Endothelial cell of umbilical vein (primary cell): ENCODE data around the gene CBFA2T3. TPM values are rescaled to one million over a fixed set of nuclear protein-coding genes. Genes with fewer than 3 reads are reported as not detected.

Source experiments
- BruUV-seq: library from RNA; stranded (reverse); fragments of 400-500 nt; replicated peaks from 2 replicates; lab custom pipeline; 2021; lab: Mats Ljungman, UMichigan
- CTCF ChIA-PET: fragments of 300-600, 350-600 bp; sonication (Branson Sonifier 250); formaldehyde crosslinking; loops from one replicate; lab custom pipeline; 2021; ENCODE audit warnings: antibody characterized with exemption, inconsistent platforms; lab: Charles Lee
- POLR2A ChIA-PET: fragments of 300-600, 350-600 bp; sonication (Branson Sonifier 250); formaldehyde crosslinking; loops from one replicate; lab custom pipeline; 2021; ENCODE audit warnings: antibody characterized with exemption, inconsistent platforms; lab: Charles Lee
- DNase-seq: peaks from one replicate; pipeline ENCODE4 v3.0.0-alpha.2; 2011; ENCODE audit warnings: low read depth, low spot score
- FAIRE-seq: peaks from 2 replicates; lab custom pipeline; 2011; peaks lifted over from hg19 to GRCh38; lab: Jason Lieb, UNC
- H2AFZ ChIP-seq: 2 replicates; pipeline ENCODE4 v1.6.0; 2012; ENCODE audit warnings: low read depth, low read length, control low read depth, inconsistent platforms
- H3K27ac ChIP-seq: 2 replicates; pipeline ENCODE4 v1.5.1; 2011; ENCODE audit warnings: low read depth, mild to moderate bottlenecking, control low read depth, low read length, moderate library complexity; ENCODE audit not compliant: insufficient read depth
- H3K27me3 ChIP-seq, 2 experiments: 2 replicates each; pipeline versions ENCODE4 v1.6.0 to v1.6.1; 2011; ENCODE audit warnings: low read length in 2 of 2, mixed read lengths in 1 of 2; ENCODE audit not compliant: control insufficient read depth in 2 of 2, insufficient read depth in 2 of 2
- H3K36me3 ChIP-seq, 2 experiments: 2 replicates in 1 of 2; 3 replicates in 1 of 2; pipeline ENCODE4 v1.5.1; 2011; ENCODE audit warnings: low read length in 2 of 2, mild to moderate bottlenecking in 1 of 2, moderate library complexity in 1 of 2; ENCODE audit not compliant: control insufficient read depth in 2 of 2, insufficient read depth in 2 of 2; ENCODE audit errors: extremely low read depth in 1 of 2
- H3K4me1 ChIP-seq: 3 replicates; pipeline ENCODE4 v1.5.1; 2011; ENCODE audit warnings: mild to moderate bottlenecking, low read length; ENCODE audit not compliant: control insufficient read depth, insufficient read depth; ENCODE audit errors: extremely low read depth
- H3K4me2 ChIP-seq: 2 replicates; pipeline ENCODE4 v1.6.1; 2011; ENCODE audit warnings: low read length, control low read depth, mixed read lengths; ENCODE audit not compliant: insufficient read depth
- H3K4me3 ChIP-seq, 3 experiments: fragments of 200-600 bp in 1 of 3; sonication (generic), shearing (Covaris generic) in 1 of 3; replicated peaks in 1 of 3; 2 replicates each; pipeline ENCODE4 v1.5.1; 2011 to 2016; ENCODE audit warnings: control low read depth in 3 of 3, low read length in 3 of 3, mild to moderate bottlenecking in 2 of 3, inconsistent platforms in 1 of 3, low read depth in 1 of 3, moderate library complexity in 1 of 3; ENCODE audit not compliant: insufficient read depth in 1 of 3
- H3K79me2 ChIP-seq: 2 replicates; pipeline ENCODE4 v1.6.0; 2012; ENCODE audit warnings: low read length, inconsistent platforms; ENCODE audit not compliant: control insufficient read depth, insufficient read depth
- H3K9ac ChIP-seq: replicated peaks from 2 replicates; pipeline ENCODE3; 2011; ENCODE audit warnings: low read length, control low read depth; ENCODE audit not compliant: insufficient read depth; ENCODE audit errors: extremely low read depth
- H3K9me1 ChIP-seq: replicated peaks from 3 replicates; pipeline ENCODE4 v1.6.0; 2011; ENCODE audit warnings: mild to moderate bottlenecking, low read length; ENCODE audit not compliant: control insufficient read depth, insufficient read depth; ENCODE audit errors: extremely low read depth
- H3K9me3 ChIP-seq: replicated peaks from 2 replicates; pipeline ENCODE4 v1.5.1; 2012; ENCODE audit warnings: low read length, inconsistent platforms; ENCODE audit not compliant: control insufficient read depth, insufficient read depth
- H4K20me1 ChIP-seq: replicated peaks from 2 replicates; pipeline ENCODE3; 2011; ENCODE audit warnings: mild to moderate bottlenecking, low read length; ENCODE audit not compliant: control insufficient read depth, insufficient read depth; ENCODE audit errors: extremely low read depth
- FOS ChIP-seq: IDR thresholded peaks from 2 replicates; pipeline ENCODE4 v1.6.1; 2011; ENCODE audit warnings: mild to moderate bottlenecking, low read length, moderate library complexity, borderline replicate concordance; ENCODE audit not compliant: insufficient read depth
- JUN ChIP-seq: IDR thresholded peaks from 2 replicates; pipeline ENCODE4 v1.6.1; 2011; ENCODE audit warnings: borderline replicate concordance, low read depth; ENCODE audit not compliant: insufficient read length, insufficient read depth
- MYC ChIP-seq: IDR thresholded peaks from one replicate; pipeline ENCODE4 v1.6.1; 2011; ENCODE audit warnings: mild to moderate bottlenecking, low read depth, low read length
- POLR2A ChIP-seq: IDR thresholded peaks from 2 replicates; pipeline ENCODE4 v1.6.1; 2012; ENCODE audit warnings: low read depth, mild to moderate bottlenecking, control low read depth, low read length
- POLR2AphosphoS5 ChIP-seq: IDR thresholded peaks from 2 replicates; pipeline ENCODE4 v1.6.1; 2012; ENCODE audit warnings: low read depth, mild to moderate bottlenecking, control low read depth, low read length, moderate library complexity; ENCODE audit not compliant: insufficient read depth
- dilution Hi-C: fragments of 300-500 bp; cut with MboI; formaldehyde crosslinking; loops from one replicate; pipeline ENCODE4 v1.15.0; 2019; ENCODE audit warnings: low sequenced_read_pairs; ENCODE audit not compliant: extremely low pct_ligation_motif_present
- intact Hi-C: fragments of 100-400 bp; cut with micrococcal nuclease; formaldehyde crosslinking; loops from one replicate; pipeline ENCODE4 v1.10.0; 2022
- polyA plus RNA-seq, 4 experiments: library from polyadenylated mRNA; depleted of rRNA in 3 of 4; stranded (reverse) in 3 of 4; unstranded in 1 of 4; fragments of >200 nt; gene quantifications; 2 replicates each; pipeline versions ENCODE4 v1.2.1 to v1.2.3, GENCODE V29; 2011 to 2012; ENCODE audit warnings: missing spikeins in 1 of 4
- total RNA-seq: library from RNA; stranded (reverse); gene quantifications from 2 replicates; pipeline ENCODE4 v1.2.3, GENCODE V29; 2021
- TF ChIP-seq, protein P1 (sequence below): IDR thresholded peaks from 2 replicates; pipeline ENCODE4 v1.6.1; 2011; ENCODE audit not compliant: insufficient read depth, insufficient read length
- TF ChIP-seq, protein P2 (sequence below), 2 donors: IDR thresholded peaks; 1 replicate in 1 of 2; 2 replicates in 1 of 2; pipeline ENCODE4 v1.5.1; 2011; ENCODE audit warnings: low read length in 2 of 2, mild to moderate bottlenecking in 2 of 2, moderate library complexity in 2 of 2, control low read depth in 1 of 2, inconsistent platforms in 1 of 2, low read depth in 1 of 2; ENCODE audit not compliant: insufficient read depth in 1 of 2; ENCODE audit errors: extremely low read depth in 1 of 2

Gene CBFA2T3
- total and polyA plus RNA-seq, 2 donors (not counting 3 experiments of a cell fraction or from before 2014, with no cell fraction given), result not detected

DNA sequence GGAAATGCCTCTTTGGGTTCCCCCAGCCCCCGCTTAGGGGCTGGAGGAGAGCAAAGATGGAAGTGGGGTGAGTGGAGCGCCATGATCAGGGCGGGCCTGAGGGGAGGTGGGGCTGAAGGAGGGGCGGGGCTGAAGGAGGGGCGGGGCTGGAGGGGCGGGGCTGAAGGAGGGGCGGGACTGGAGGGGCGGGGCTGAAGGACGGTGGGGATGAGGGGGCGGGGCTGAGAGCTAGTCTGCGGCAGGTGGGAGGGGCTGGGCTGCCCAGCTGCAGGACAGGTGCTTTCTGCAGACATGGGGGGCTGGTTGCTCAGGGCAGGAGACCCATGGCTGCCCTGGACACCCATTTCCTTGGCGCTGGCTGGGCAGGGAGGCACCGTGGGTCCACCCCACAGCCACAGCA lies 71.4 kb downstream of the CBFA2T3 start:
- TF ChIP-seq, protein P1, sequence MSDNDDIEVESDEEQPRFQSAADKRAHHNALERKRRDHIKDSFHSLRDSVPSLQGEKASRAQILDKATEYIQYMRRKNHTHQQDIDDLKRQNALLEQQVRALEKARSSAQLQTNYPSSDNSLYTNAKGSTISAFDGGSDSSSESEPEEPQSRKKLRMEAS, result no peak
- TF ChIP-seq FOS, result no peak
- TF ChIP-seq, protein P2, sequence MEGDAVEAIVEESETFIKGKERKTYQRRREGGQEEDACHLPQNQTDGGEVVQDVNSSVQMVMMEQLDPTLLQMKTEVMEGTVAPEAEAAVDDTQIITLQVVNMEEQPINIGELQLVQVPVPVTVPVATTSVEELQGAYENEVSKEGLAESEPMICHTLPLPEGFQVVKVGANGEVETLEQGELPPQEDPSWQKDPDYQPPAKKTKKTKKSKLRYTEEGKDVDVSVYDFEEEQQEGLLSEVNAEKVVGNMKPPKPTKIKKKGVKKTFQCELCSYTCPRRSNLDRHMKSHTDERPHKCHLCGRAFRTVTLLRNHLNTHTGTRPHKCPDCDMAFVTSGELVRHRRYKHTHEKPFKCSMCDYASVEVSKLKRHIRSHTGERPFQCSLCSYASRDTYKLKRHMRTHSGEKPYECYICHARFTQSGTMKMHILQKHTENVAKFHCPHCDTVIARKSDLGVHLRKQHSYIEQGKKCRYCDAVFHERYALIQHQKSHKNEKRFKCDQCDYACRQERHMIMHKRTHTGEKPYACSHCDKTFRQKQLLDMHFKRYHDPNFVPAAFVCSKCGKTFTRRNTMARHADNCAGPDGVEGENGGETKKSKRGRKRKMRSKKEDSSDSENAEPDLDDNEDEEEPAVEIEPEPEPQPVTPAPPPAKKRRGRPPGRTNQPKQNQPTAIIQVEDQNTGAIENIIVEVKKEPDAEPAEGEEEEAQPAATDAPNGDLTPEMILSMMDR (IDR thresholded peaks at IDR 0.05; ENCODE audit: extremely low read depth in 1 of 2, insufficient read depth in 1 of 2, low read depth in 1 of 2, low read length in 2 of 2), result no peak
- TF ChIP-seq POLR2AphosphoS5, result no peak
- TF ChIP-seq POLR2A, result no peak
- TF ChIP-seq JUN, result no peak
- TF ChIP-seq MYC, result no peak
- intact Hi-C loops (no loop called here), dilution Hi-C loops (no loop called here)
- Histone ChIP-seq H3K36me3 (no peaks in the 10 kb centered on the region), H3K27me3 (no peaks in the 10 kb centered on the region), H3K9me1 (no peaks in the 10 kb centered on the region), H3K9ac (no peak overlapping the region), H3K9me3 (no peaks in the 10 kb centered on the region), H3K4me1 (no peaks in the 10 kb centered on the region), H3K4me2 (no peak overlapping the region), H3K79me2 (no peaks in the 10 kb centered on the region), H3K4me3 (no peak overlapping the region), H3K27ac (no peak overlapping the region), H2AFZ (no peak overlapping the region), H4K20me1 (no peaks in the 10 kb centered on the region)
- DNase-seq (no peak), FAIRE-seq (no peak)
- ChIA-PET CTCF (interaction anchor here (0.6 to 1.3 kb wide), 2 partner anchors 18 to 98 kb away, joined by 3 read pairs; no protein-coding TSS in a partner anchor), POLR2A (no interaction called here)
- no TSS peak for BruUV-seq
